Upper lobe of right lung (tissue), 1 donor: Measurements from ENCODE around the gene UBE2I. TPM values are rescaled to one million over a fixed set of nuclear protein-coding genes. Genes with fewer than 3 reads are reported as not detected.

Experiments used
- ATAC-seq: fragments of 200-7000 bp; cut with Tn5 transposase; one replicate; pipeline ENCODE4 v1.9.1; 2020; ENCODE audit warnings: mild to moderate bottlenecking, moderate library complexity
- DNase-seq: peaks from one replicate; pipeline ENCODE4 v3.0.0-alpha.2; 2020
- H3K27ac ChIP-seq: fragments of 200-600 bp; one replicate; pipeline ENCODE4 v1.8.0; 2022
- H3K27me3 ChIP-seq: fragments of 200-600 bp; one replicate; pipeline ENCODE4 v1.8.0; 2022; ENCODE audit warnings: mild to moderate bottlenecking
- H3K36me3 ChIP-seq: fragments of 200-600 bp; one replicate; pipeline ENCODE4 v1.8.0; 2022
- H3K4me1 ChIP-seq: fragments of 200-600 bp; one replicate; pipeline ENCODE4 v1.8.0; 2022
- H3K4me3 ChIP-seq: fragments of 200-600 bp; one replicate; pipeline ENCODE4 v1.8.0; 2022; ENCODE audit warnings: mild to moderate bottlenecking
- H3K9me3 ChIP-seq: fragments of 200-600 bp; one replicate; pipeline ENCODE4 v1.8.0; 2022
- CTCF ChIP-seq: fragments of 200-600 bp; IDR thresholded peaks from one replicate; pipeline ENCODE4 v1.8.0; 2022; ENCODE audit warnings: antibody characterized with exemption
- intact Hi-C: fragments of 100-400 bp; cut with DNase I; formaldehyde crosslinking; loops from one replicate; pipeline ENCODE4 v1.11.0; 2022
- total RNA-seq: library from RNA; stranded (reverse); fragmentation: NEBNext Ultra II Directional; extraction: Animal tissue kit (Norgen Biotek cat#: 25700); gene quantifications from one replicate; pipeline ENCODE4 v1.2.1, GENCODE V29; 2021
- donor health status: DM: no; HTN: yes; CAD: no; lungs with severe emphysema.

UBE2I gene
- total RNA-seq, 1 donor from 2014 or later = 95.6 TPM

DNA sequence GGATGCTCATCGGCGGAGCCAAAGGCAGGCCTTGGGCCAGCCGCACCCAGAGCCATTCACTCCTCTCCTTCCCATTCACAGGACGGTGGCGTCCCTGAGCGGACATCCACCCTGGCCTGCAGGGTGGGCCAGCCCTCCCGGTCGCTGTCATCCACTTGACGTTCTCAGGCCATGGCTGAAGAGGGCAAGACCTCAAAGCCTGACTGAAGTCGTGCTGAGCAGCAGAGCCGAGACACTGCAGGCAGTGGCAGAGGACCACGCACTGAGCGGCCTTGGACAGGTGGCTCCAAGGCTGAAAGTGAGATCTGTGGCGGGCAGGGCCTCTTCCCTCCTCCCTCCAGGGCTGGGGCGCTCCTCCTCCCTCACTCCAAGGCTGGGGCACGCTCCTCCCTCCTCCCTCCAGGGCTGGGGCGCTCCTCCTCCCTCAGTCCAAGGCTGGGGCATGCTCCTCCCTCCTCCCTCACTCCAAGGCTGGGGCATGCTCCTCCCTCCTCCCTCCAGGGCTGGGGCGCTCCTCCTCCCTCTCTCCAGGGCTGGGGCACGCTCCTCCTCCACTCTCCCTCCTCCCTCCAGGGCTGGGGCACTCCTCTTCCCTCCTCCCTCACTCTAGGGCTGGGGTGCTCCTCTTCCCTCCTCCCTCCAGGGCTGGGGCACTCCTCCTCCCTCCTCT is 66.4 kb downstream of the UBE2I start:
- Histone ChIP-seq H3K4me3 (no peak overlapping the region), H3K9me3 (no peaks in the 10 kb centered on the region), H3K4me1 (peaks cover 11% of the 10 kb centered on the region), H3K27me3 (no peaks in the 10 kb centered on the region), H3K36me3 (no peaks in the 10 kb centered on the region), H3K27ac (no peak overlapping the region)
- DNase-seq (no peak), ATAC-seq (no peak)
- TF ChIP-seq CTCF = no peak
- intact Hi-C loops = no loop called here

Other genes starting within 250 kb of the UBE2I start
- gene SSTR5, start 236.9 kb upstream of the UBE2I start, total RNA-seq = not detected
- not detected for gene C1QTNF8, start 213.4 kb upstream of the UBE2I start, total RNA-seq
- gene CACNA1H, start 156.5 kb upstream of the UBE2I start, total RNA-seq = 10.9 TPM
- gene TPSG1, start 84.4 kb upstream of the UBE2I start, total RNA-seq = 2.3 TPM
- 181 TPM for gene TPSB2, start 79.5 kb upstream of the UBE2I start, total RNA-seq
- 122 TPM for gene TPSAB1, start 68.9 kb upstream of the UBE2I start, total RNA-seq
- gene TPSD1, start 53.6 kb upstream of the UBE2I start, total RNA-seq = 9.4 TPM
- gene BAIAP3, start 24.0 kb downstream of the UBE2I start, total RNA-seq = 3.0 TPM
- gene TSR3, start 42.2 kb downstream of the UBE2I start, total RNA-seq = 43.8 TPM
- gene GNPTG, start 42.3 kb downstream of the UBE2I start, total RNA-seq = 82.9 TPM
- gene UNKL, start 105.1 kb downstream of the UBE2I start, total RNA-seq = 19.9 TPM
- 9.1 TPM for gene UQCC4, start 111.1 kb downstream of the UBE2I start, total RNA-seq
- not detected for gene PERCC1, start 121.4 kb downstream of the UBE2I start, total RNA-seq
- gene CCDC154, start 134.9 kb downstream of the UBE2I start, total RNA-seq = 4.1 TPM
- 138 TPM for gene CLCN7, start 165.4 kb downstream of the UBE2I start, total RNA-seq
- gene PTX4, start 179.3 kb downstream of the UBE2I start, total RNA-seq = not detected
- gene TELO2, start 183.7 kb downstream of the UBE2I start, total RNA-seq = 26.0 TPM
- 69.2 TPM for gene TMEM204, start 224.0 kb downstream of the UBE2I start, total RNA-seq